SH-SY5Y (cell line): Measurements from ENCODE around the gene NEGR1.
A peak's percentile ranks its signal among the peaks of the same experiment; 100 is the strongest.

ENCODE experiments used
- GATA2 ChIP-seq: IDR thresholded peaks from 2 replicates; pipeline ENCODE4 v1.6.1; 2011; ENCODE audit warnings: mild to moderate bottlenecking, low read depth, low read length
- GATA3 ChIP-seq: IDR thresholded peaks from 2 replicates; pipeline ENCODE4 v1.6.1; 2011; ENCODE audit warnings: low read depth, mild to moderate bottlenecking, low read length, moderate library complexity

The NEGR1 gene

DNA sequence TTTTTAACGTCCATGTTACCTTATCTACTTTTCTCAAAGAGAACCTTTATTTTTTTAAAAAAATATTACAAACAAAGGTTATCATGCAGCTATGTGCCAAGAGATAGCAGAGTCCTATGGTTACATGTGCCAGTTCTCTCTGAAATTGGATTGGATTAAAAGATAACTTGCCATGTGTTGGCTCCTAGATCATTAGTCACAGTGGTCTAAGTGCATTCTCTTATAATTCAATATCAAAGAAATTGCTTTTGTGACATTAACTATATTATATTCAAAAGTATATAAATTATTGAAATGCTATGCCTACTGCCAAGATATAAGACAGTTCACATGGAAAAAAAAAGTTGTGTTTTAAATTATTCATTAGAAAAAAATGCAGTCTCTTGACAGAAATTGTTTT is 494.2 kb downstream of the NEGR1 start:
- TF ChIP-seq GATA2 (no peak; the same call in 1 of the 2 replicates), GATA3 (peak; percentile 82; the same call in 1 of the 2 replicates)

DNA sequence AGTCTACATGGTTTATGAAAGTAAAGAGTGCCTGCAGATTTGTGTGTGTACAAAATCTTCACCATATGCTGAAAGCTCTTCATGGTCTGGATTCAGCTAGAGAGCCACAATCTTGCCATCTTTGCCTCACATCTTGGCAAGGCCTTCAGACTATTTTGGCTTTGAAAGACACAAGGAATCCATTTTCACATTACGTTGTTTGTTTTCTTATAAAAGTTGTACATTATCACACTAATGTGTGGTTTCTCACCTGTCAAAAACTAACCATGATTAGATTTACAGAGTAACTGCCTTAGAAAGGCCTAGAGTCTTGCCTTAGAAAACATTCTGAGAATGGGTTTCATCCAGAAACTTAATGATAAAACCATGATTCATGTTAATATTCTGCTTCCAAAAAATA is 494.6 kb downstream of the NEGR1 start:
- TF ChIP-seq GATA2 (peak; percentile 78), GATA3 (no peak)

DNA sequence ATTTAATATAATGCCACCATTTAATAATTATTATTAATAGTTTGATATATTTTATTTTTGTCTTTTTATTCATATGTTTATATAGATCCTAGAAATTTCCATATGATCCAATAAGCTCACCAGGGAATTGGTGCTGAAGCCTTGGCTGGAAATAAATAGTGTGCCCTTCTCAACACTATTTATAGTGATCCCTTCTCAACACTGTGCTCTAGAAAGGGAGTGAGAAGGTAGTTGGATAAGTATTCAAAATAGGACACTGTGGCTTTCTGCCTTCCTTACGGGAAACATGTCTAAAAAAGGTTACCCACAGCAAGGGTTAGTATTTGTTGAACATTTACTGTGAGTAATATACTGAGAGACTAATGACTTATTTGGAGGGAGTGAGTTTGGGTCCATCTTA is 496.1 kb downstream of the NEGR1 start:
- TF ChIP-seq GATA2 = no peak
- TF ChIP-seq GATA3 = no peak

DNA sequence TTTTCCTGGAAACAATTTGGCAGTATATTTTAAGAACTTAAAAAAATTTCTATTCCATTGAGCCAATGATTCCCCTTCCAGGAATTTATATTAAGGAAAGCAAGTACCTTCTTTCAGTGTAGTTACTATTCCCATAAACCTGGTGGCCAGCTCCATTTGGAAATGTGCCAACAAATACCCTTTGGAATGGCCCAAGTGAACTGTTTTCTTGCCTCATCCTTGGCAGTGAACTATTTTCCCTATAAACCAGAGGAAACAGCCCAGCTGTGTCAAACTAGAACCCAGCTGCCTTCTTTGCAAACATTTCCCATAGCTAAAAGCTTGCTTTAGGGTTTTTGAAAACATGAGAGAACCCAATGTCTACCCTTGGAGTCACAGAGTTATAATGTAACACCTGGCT is 496.9 kb downstream of the NEGR1 start:
- TF ChIP-seq GATA2 (no peak), GATA3 (no peak)

DNA sequence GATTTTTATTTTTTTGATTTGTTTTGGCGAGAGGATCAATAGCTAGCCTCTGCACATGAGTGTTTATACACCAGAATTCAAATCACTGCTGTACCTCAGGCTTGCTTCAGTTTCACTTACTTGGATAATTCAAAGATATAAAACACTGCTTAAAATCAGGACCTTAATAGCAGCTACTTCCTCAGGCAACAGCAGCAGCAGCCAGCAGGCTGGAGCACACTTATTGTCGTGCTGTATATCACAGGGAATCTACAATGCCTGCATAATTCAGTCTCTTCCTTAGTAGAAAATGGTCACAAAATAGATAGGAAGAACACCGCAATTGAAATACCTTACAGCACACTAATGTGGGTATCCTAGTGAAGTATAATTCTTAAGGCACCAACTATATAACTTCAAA is 497.3 kb downstream of the NEGR1 start:
- TF ChIP-seq GATA2 (peak; percentile 40), GATA3 (no peak)

DNA sequence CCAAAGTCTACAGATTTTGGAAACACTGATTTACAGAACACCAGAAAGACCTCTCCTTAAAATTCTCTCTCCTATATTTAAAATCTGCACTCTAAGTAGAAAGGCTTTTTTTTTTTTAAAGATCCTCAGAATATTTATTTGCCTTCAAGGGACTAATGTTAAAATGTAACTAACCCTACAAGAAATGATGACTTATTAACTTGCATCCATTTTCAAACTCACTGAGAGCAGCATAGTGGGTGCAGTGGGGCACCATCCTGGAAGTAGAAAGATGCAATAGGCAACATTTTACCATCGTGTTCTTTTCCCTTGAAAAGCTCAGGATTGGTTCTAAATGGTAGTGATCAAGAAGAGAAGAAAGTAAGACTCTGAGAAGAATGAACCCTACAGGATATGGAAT is 498.1 kb downstream of the NEGR1 start:
- TF ChIP-seq GATA3 (no peak), GATA2 (no peak)

DNA sequence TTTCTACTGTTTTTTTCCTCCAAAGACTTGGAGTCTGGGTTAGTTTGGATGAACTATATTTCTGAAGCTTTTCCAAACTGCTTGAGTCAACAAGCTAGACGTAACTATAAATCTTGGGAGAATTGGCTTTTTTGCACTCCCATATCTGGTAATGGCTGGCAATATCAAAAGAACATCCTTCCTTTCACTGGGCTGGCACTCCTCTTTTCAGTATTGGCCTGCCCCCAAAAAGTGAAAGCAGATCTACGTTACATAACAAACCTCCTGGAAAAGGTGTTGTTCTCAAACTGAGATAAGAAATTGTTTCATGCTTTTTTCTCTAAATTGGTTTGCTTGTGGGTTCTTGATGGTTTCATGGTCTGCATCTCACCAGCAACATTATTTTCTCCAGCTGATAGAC is 499.3 kb downstream of the NEGR1 start:
- no peak for TF ChIP-seq GATA2
- no peak for TF ChIP-seq GATA3

DNA sequence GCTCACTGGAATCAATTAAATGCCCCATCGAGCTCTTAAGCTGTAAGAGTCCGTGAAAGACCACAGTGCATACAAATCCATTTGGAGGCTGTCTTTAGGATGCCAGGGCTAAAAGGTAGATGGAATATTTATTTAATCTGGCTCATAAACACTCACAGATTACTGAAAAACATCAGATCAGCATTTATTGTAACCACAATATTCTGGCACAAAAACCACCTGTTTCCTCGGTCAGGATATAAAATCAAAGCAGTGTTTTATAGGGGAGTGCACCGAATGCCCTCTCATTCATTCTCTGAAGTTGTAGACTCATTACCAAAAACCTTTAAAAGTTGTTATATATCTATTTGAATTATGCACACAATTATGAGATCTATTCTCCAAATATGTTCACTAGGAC is 500.9 kb downstream of the NEGR1 start:
- TF ChIP-seq GATA3 (no peak), GATA2 (no peak)

DNA sequence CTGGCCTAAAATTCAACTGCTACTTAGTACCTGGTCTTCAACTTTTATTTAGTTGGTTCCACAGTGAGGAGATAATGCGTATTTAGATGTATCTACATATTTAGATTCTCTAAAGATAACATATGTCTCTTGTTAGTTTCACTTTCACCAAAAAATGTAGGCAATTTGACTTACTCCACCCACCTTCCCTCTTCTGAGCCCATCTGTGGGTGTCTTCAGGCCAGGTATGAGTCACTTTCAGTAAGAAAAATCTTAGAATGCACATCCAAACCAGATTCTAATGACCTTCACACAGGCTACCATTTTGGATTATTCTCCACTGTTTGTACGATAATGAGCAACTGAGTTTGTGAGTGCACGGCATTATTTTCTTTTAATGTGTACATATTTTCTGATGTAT is 501.7 kb downstream of the NEGR1 start:
- TF ChIP-seq GATA2 = no peak
- TF ChIP-seq GATA3 = no peak

DNA sequence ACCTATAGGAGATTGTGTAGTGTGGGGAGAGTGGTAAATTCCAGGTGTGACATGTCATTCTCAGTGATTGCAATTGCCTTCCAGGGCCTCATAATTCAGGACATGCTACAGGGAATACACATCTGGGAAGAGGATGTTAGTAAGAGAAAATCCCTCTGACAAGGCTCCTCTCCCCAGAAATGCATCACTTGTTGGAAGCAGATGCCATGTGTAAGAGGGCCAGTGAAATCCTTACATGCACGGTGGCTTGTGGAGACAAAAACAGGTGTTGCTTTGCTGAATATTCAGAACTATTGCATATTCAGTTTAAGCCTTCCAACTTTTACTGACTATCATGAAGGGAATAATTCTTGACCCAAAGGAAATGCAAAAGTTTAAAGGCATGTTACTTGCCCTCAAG is 503.4 kb downstream of the NEGR1 start:
- TF ChIP-seq GATA3 (no peak), GATA2 (no peak)

DNA sequence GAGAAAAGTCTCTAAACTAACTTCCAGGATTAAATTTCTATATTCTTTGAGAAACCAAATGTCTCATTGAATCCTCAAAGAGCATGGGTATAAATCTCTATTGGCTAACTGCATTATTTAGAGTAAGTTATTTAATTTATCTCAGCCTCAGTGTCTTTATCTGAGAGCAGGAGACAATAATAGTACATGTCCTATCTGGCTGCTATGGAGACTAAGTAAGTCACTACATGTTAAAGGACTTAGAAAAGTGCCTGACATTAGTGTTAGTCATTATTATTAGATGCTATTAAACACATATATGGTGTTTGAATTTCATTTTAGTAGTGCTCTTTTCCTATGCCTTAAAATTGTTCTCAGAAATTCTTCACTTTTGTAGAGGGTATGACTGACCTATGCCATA is 505.2 kb downstream of the NEGR1 start:
- TF ChIP-seq GATA3 (no peak), GATA2 (no peak)

DNA sequence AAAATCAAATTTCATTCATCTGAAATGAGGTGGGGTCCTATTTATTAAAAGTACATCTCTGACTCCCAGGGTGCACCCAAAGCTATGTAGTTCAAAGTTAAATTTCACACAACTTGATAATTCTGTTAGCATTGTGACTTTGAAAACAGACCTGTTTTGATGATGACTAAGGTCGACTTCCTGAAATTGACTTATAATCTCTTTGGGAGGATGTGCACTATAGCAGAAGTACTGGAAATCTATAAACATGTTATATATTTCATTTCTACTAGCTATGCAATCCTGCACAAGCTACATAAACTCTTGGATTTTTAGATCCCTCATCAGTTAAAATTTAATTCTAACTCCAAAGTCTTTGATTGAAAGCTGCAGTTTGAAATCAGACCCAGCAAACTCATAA is 507.6 kb downstream of the NEGR1 start:
- TF ChIP-seq GATA2 = no peak
- no peak for TF ChIP-seq GATA3

DNA sequence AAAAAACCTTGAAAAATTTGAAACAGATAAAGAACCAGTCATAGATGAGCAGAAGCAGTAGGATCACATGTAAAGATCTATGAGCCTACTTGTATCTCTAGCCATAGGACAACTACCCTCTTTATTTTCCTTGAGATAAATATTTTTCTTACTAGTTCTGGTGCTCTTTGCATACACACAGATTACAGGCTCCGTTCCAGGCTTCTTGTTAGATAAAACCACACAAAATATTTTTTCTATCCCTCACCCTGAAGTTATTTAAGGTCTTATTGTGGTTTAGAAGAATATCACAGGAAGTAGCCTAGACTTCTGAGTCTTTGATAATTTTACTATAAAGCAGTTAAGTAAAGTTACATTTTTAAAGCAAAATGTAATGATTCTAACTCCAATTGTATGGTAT is 512.2 kb downstream of the NEGR1 start:
- TF ChIP-seq GATA3 (no peak), GATA2 (no peak)

DNA sequence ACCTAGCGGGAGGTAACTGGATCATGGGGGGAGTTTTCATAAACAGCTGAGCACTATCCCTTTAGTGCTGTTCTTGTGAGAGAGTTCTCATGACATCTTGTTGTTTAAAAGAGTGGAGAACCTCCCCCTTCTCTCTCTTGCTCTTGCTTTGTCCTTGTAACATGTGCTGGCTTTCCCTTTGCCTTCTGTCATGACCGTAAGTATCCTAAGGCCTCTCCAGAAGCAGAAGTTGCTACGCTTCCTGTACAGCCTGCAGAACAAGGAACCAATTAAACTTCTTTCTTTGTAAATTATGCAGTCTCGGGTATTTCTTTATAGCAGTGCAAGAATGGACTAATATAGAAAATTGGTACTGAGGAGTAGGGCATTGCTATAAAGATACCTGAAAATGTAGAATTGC is 515.6 kb downstream of the NEGR1 start:
- TF ChIP-seq GATA3 (no peak), GATA2 (no peak)

DNA sequence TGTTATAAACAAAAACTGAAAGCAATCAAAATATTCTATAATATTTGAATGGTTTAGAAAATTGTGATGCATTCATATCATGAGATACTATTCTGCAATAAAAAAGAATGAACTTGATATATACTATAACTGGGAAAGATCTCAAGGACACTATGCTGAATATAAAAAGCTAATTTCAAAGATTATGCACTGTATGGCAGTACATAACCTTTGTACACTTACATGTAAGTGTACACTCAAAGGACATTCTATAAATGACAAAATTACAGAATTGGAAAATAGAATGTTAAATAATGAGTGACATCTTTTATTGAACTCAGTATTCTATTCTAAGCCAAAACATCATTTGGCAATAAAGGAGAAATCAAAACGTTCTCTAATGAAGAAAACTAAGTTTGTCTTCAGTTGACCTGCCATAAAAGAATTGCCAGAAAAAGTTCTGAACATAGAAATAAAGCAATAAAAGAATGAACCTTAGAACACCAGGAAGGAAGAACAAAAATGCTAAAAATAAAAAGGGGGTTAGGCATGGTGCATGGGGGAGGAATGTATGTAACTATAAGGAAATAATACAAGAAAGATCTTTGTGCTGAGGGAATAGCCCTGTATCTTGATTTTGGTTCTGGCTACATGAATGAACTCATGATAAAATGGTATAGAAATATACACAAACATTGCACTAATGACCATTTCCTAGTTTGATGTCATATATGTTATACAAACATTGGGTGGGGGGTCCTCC is 519.7 kb downstream of the NEGR1 start:
- no peak for TF ChIP-seq GATA3
- TF ChIP-seq GATA2 = no peak

DNA sequence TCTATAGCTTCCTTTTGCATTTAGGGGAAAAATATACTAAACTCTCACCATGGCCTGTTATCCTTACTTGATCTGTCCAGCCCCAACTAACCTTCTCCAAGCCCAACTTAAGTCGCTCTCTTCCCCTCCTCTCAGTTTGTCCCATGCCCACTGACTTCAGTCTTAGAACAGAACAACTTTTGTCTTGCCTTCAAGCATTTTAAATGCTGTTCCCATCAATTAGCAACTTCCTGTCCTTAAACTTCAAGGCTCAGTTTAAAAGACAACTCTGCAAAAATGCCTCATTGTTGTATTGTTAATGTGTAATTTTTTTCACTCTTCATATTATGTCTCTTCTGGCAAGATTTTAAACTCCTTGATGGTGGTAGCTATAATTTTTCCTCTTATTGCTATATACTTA is 526.9 kb downstream of the NEGR1 start:
- TF ChIP-seq GATA3 (no peak), GATA2 (no peak)
